Measurements from ENCODE around the gene TNNI2.

- TF ChIP-seq POLR2A (IDR thresholded peaks at IDR 0.05): no peak
- TF ChIP-seq CTCF (IDR thresholded peaks at IDR 0.05 in 8 of 11, conservative IDR thresholded peaks at IDR 0.05 in 3 of 11): no peak
- TF ChIP-seq POLR2AphosphoS5 (IDR thresholded peaks at IDR 0.05): no peak
Measured at GRCh38 chr11:1843098-1843473, 4.3 kb downstream of the TNNI2 start.

All from spleen (tissue), 7 donors.